CD14-positive monocyte (primary cell): Measurements from ENCODE around the gene ZNF888. TPM values are rescaled to one million over a fixed set of nuclear protein-coding genes. Genes with fewer than 3 reads are reported as not detected.

ENCODE experiments used
- DNase-seq, 3 donors: peaks; one replicate each; pipeline ENCODE4 v3.0.0-alpha.2; 2011 to 2022
- H2AFZ ChIP-seq: 2 replicates; pipeline ENCODE4 v1.6.0; 2012; ENCODE audit warnings: mild to moderate bottlenecking, low read depth, low read length, inconsistent platforms; ENCODE audit not compliant: insufficient read depth, poor library complexity, severe bottlenecking
- H3K27ac ChIP-seq, 2 donors: 1 replicate in 1 of 2; 2 replicates in 1 of 2; pipeline ENCODE4 v1.5.1; 2012 to 2013; ENCODE audit warnings: low read length in 2 of 2, control low read depth in 1 of 2, inconsistent platforms in 1 of 2, low read depth in 1 of 2, mild to moderate bottlenecking in 1 of 2
- H3K27me3 ChIP-seq, 2 donors: one replicate each; pipeline versions ENCODE4 v1.6.0 to v1.6.1; 2011 to 2013; ENCODE audit warnings: low read length in 2 of 2; ENCODE audit not compliant: control insufficient read depth in 2 of 2, insufficient read depth in 2 of 2
- H3K36me3 ChIP-seq, 2 donors: replicated peaks in 1 of 2; 1 replicate in 1 of 2; 2 replicates in 1 of 2; pipeline versions ENCODE4 v1.5.1 to v1.6.1; 2012 to 2013; ENCODE audit warnings: low read length in 2 of 2, control low read depth in 1 of 2, inconsistent platforms in 1 of 2, mild to moderate bottlenecking in 1 of 2; ENCODE audit not compliant: insufficient read depth in 2 of 2, control insufficient read depth in 1 of 2
- H3K4me1 ChIP-seq, 2 donors: 1 replicate in 1 of 2; 2 replicates in 1 of 2; pipeline versions ENCODE4 v1.5.1 to v1.6.1; 2012 to 2013; ENCODE audit warnings: low read length in 2 of 2, control low read depth in 1 of 2, inconsistent platforms in 1 of 2, mild to moderate bottlenecking in 1 of 2, moderate library complexity in 1 of 2; ENCODE audit not compliant: insufficient read depth in 2 of 2, control insufficient read depth in 1 of 2
- H3K4me2 ChIP-seq: replicated peaks from 2 replicates; pipeline ENCODE3; 2012; ENCODE audit warnings: low read length, moderate library complexity, mild to moderate bottlenecking; ENCODE audit not compliant: poor library complexity, severe bottlenecking; ENCODE audit errors: extremely low read depth
- H3K4me3 ChIP-seq, 3 experiments: fragments of 200-600 bp in 1 of 3; sonication (generic) in 1 of 3; replicated peaks in 1 of 3; 1 replicate in 2 of 3; 2 replicates in 1 of 3; pipeline ENCODE4 v1.5.1; 2011 to 2013; ENCODE audit warnings: low read length in 3 of 3, mild to moderate bottlenecking in 3 of 3, control low read depth in 2 of 3, low read depth in 2 of 3, inconsistent platforms in 1 of 3, moderate library complexity in 1 of 3
- H3K79me2 ChIP-seq: 2 replicates; pipeline ENCODE4 v1.6.0; 2012; ENCODE audit warnings: mild to moderate bottlenecking, control low read depth, inconsistent platforms, low read length, moderate library complexity; ENCODE audit not compliant: insufficient read depth
- H3K9ac ChIP-seq: 2 replicates; pipeline ENCODE4 v1.6.0; 2017; ENCODE audit warnings: low read length, mild to moderate bottlenecking; ENCODE audit not compliant: insufficient read depth, poor library complexity, severe bottlenecking
- H3K9me3 ChIP-seq, 2 donors: replicated peaks in 1 of 2; 1 replicate in 1 of 2; 2 replicates in 1 of 2; pipeline versions ENCODE4 v1.5.1 to v1.6.1; 2012 to 2013; ENCODE audit warnings: low read length in 2 of 2, control low read depth in 1 of 2; ENCODE audit not compliant: control insufficient read depth in 1 of 2, insufficient read depth in 1 of 2
- H4K20me1 ChIP-seq: 2 replicates; pipeline ENCODE4 v1.6.0; 2012; ENCODE audit warnings: mild to moderate bottlenecking, low read length, control low read depth, moderate library complexity; ENCODE audit not compliant: insufficient read depth
- H3K27ac Mint-ChIP-seq, 7 donors: one replicate each; pipeline ENCODE4 v1.8.0; 2020; ENCODE audit warnings: mild to moderate bottlenecking in 7 of 7, mixed read lengths in 7 of 7, moderate library complexity in 6 of 7, inconsistent platforms in 2 of 7
- H3K27me3 Mint-ChIP-seq, 3 donors: one replicate each; pipeline ENCODE4 v1.8.0; 2021 to 2022; ENCODE audit warnings: low read depth in 3 of 3, mild to moderate bottlenecking in 3 of 3, mixed read lengths in 3 of 3, moderate library complexity in 3 of 3, inconsistent platforms in 1 of 3
- H3K36me3 Mint-ChIP-seq, 2 donors: one replicate each; pipeline ENCODE4 v1.8.0; 2020; ENCODE audit warnings: mixed read lengths in 2 of 2, inconsistent platforms in 1 of 2, mild to moderate bottlenecking in 1 of 2
- H3K4me1 Mint-ChIP-seq: one replicate; pipeline ENCODE4 v1.8.0; 2020; ENCODE audit warnings: mild to moderate bottlenecking, mixed read lengths
- H3K4me3 Mint-ChIP-seq, 2 donors: one replicate each; pipeline ENCODE4 v1.8.0; 2020; ENCODE audit warnings: mild to moderate bottlenecking in 2 of 2, mixed read lengths in 2 of 2, moderate library complexity in 1 of 2
- H3K9me3 Mint-ChIP-seq, 7 donors: one replicate each; pipeline ENCODE4 v1.8.0; 2020 to 2022; ENCODE audit warnings: mixed read lengths in 7 of 7, mild to moderate bottlenecking in 6 of 7, moderate library complexity in 6 of 7, inconsistent platforms in 2 of 7
- CTCF ChIP-seq: fragments of 200-600 bp; IDR thresholded peaks from one replicate; pipeline ENCODE4 v1.8.0; 2022; ENCODE audit warnings: antibody characterized with exemption, mild to moderate bottlenecking
- WGBS: methylation state at CpG from one replicate; pipeline ENCODE4 v1.1.5; 2013; ENCODE audit warnings: missing lambda C conversion rate; ENCODE audit not compliant: insufficient coverage; 5-methylcytosine and 5-hydroxymethylcytosine counted together
- intact Hi-C, 2 donors: fragments of 100-400 bp; cut with micrococcal nuclease; formaldehyde crosslinking; loops; one replicate each; pipeline versions ENCODE4 v1.15.0 to v1.15.1; 2023
- polyA plus RNA-seq, 3 donors: library from polyadenylated mRNA; depleted of rRNA in 1 of 3; unstranded in 2 of 3; stranded (reverse) in 1 of 3; fragments of 300-500 nt in 2 of 3; fragments of >200 nt in 1 of 3; fragmentation: Illumina TruSeq in 2 of 3; gene quantifications; 1 replicate in 2 of 3; 2 replicates in 1 of 3; pipeline ENCODE4 v1.2.3, GENCODE V29; 2012 to 2021

The ZNF888 gene
- polyA plus RNA-seq, 3 donors: 0.71 to 1.7 (median 1.4) TPM

GRCh38 chr19:52898101-52898500 is 25.1 kb downstream of the ZNF888 start:
- Mint-ChIP-seq H3K36me3 (peaks cover 7 to 23% of the 10 kb centered on the region in 2 donors), H3K27me3 (peaks cover 0 to 6% (median 2%) of the 10 kb centered on the region in 3 donors), H3K27ac (peak overlapping the region in 2 of 7 donors; percentile 94 to 96), H3K4me1 (peaks cover 13% of the 10 kb centered on the region), H3K4me3 (peak overlapping the region in 1 of 2 donors; percentile 91), H3K9me3 (peaks cover 0 to 36% (median 17%) of the 10 kb centered on the region in 7 donors)
- Histone ChIP-seq H3K27me3 (no peaks in the 10 kb centered on the region), H3K9ac (peak overlapping the region; percentile 87), H4K20me1 (no peaks in the 10 kb centered on the region), H3K9me3 (peaks cover 0 to 5% of the 10 kb centered on the region in 2 donors), H3K4me3 (peak overlapping the region in 2 of 3 experiments; percentile 93 to 94), H3K4me1 (peaks cover 13 to 20% of the 10 kb centered on the region in 2 donors), H3K36me3 (peaks cover 5 to 8% of the 10 kb centered on the region in 2 donors), H2AFZ (peak overlapping the region; percentile 93), H3K79me2 (peaks cover 11% of the 10 kb centered on the region), H3K27ac (peak overlapping the region in 1 of 2 donors; percentile 96), H3K4me2 (peak overlapping the region; percentile 88)
- WGBS: 100% methylated on average over 1 of the region's 15 CpGs
- intact Hi-C loops: no loop called here
- no peak for DNase-seq
- no peak for TF ChIP-seq CTCF

GRCh38 chr19:52897138-52897935 is 25.9 kb downstream of the ZNF888 start, which contains the start of gene ZNF320:
ZNF320 (minus strand) TSS chr19:52897635; CDS start chr19:52890255, 7,380 bp downstream.
- H3K27ac Mint-ChIP-seq: peak within 1 kb of the TSS; percentile 84 to 96 (median 92)
- Histone ChIP-seq H3K4me2 (peak within 1 kb of the TSS; percentile 88), H3K27me3 (no peaks in the 10 kb centered on the region), H3K36me3 (peaks cover 8% of the 10 kb centered on the region in 2 donors), H3K9me3 (peaks cover 0 to 5% of the 10 kb centered on the region in 2 donors), H2AFZ (peak within 1 kb of the TSS; percentile 93), H3K4me1 (peaks cover 13 to 20% of the 10 kb centered on the region in 2 donors), H3K9ac (peak within 1 kb of the TSS; percentile 87), H4K20me1 (no peaks in the 10 kb centered on the region), H3K4me3 (peak within 1 kb of the TSS; percentile 81 to 94 (median 93)), H3K27ac (peak within 1 kb of the TSS; percentile 93 to 96), H3K79me2 (peaks cover 11% of the 10 kb centered on the region)
- H3K36me3 Mint-ChIP-seq: peaks cover 12 to 31% of the 10 kb centered on the region in 2 donors
- peaks cover 0 to 6% (median 4%) of the 10 kb centered on the region in 3 donors for H3K27me3 Mint-ChIP-seq
- peaks cover 13% of the 10 kb centered on the region for H3K4me1 Mint-ChIP-seq
- TF ChIP-seq CTCF: no peak
- H3K4me3 Mint-ChIP-seq: peak within 1 kb of the TSS; percentile 91 to 94
- intact Hi-C loops: loop anchor here (1.0 to 2.0 kb wide), 4 partner anchors 25 to 205 kb away; partner anchors contain the start of genes ZNF888 (in 2 of the 2) and ZNF160 (in 1 of the 2)
- DNase-seq: peak; percentile 93 to 94 (median 93)
- under 1% methylated on average over 55 of the region's 56 CpGs for WGBS
- H3K9me3 Mint-ChIP-seq: peaks cover 0 to 36% (median 17%) of the 10 kb centered on the region in 7 donors
